Suprapubic skin (tissue), 4 donors: ENCODE results near the gene ASTN2. TPM values are rescaled to one million over a fixed set of nuclear protein-coding genes. Genes with fewer than 3 reads are reported as not detected.

Experiments
- DNase-seq, 2 donors: peaks; one replicate each; pipeline ENCODE4 v3.0.0-alpha.2; 2019; ENCODE audit warnings: low spot score in 2 of 2
- H3K27ac ChIP-seq: fragments of 200-600 bp; sonication (generic); one replicate; pipeline ENCODE4 v1.5.1; 2019
- H3K27me3 ChIP-seq: fragments of 200-600 bp; sonication (generic); one replicate; pipeline ENCODE4 v1.5.1; 2019
- H3K36me3 ChIP-seq: fragments of 200-600 bp; sonication (generic); one replicate; pipeline ENCODE4 v1.5.1; 2019
- H3K4me1 ChIP-seq: fragments of 200-600 bp; sonication (generic); one replicate; pipeline ENCODE4 v1.5.1; 2019
- H3K4me3 ChIP-seq: fragments of 200-600 bp; sonication (generic); one replicate; pipeline ENCODE4 v1.5.1; 2019; ENCODE audit warnings: mild to moderate bottlenecking
- H3K9me3 ChIP-seq: fragments of 200-600 bp; sonication (generic); one replicate; pipeline ENCODE4 v1.5.1; 2019
- CTCF ChIP-seq, 2 donors: fragments of 200-600 bp in 1 of 2; fragments of 450-650 bp in 1 of 2; sonication (generic) in 1 of 2; IDR thresholded peaks; one replicate each; pipeline ENCODE4 v1.5.1; 2016 to 2019; ENCODE audit warnings: antibody characterized with exemption in 2 of 2, mild to moderate bottlenecking in 1 of 2, moderate library complexity in 1 of 2
- EP300 ChIP-seq: sonication (generic); formaldehyde crosslinking; IDR thresholded peaks from one replicate; pipeline ENCODE4 v1.6.1; 2017; ENCODE audit warnings: antibody characterized with exemption
- POLR2A ChIP-seq, 2 donors: fragments of 450-650 bp; IDR thresholded peaks; one replicate each; pipeline ENCODE4 v1.6.1; 2017; ENCODE audit warnings: antibody characterized with exemption in 2 of 2, mild to moderate bottlenecking in 2 of 2, moderate library complexity in 2 of 2
- POLR2AphosphoS5 ChIP-seq, 3 donors: sonication (generic); formaldehyde crosslinking; IDR thresholded peaks; one replicate each; pipeline ENCODE4 v1.6.1; 2017; ENCODE audit warnings: antibody characterized with exemption in 3 of 3
- WGBS: methylation state at CpG from one replicate; pipeline ENCODE4 v1.1.5; 2018; 5-methylcytosine and 5-hydroxymethylcytosine counted together
- total RNA-seq, 4 donors: library from RNA; depleted of rRNA; stranded (reverse); fragments of >200 nt; gene quantifications; one replicate each; pipeline ENCODE4 v1.1.0, GENCODE V29; 2016

The ASTN2 gene
- total RNA-seq, 4 donors from 2014 or later = 2.0 to 6.9 (median 3.8) TPM

GRCh38 chr9:117145081-117145480 lies 269.8 kb downstream of the ASTN2 start:
- Histone ChIP-seq H3K4me1 (no peaks in the 10 kb centered on the region), H3K27ac (no peak overlapping the region), H3K9me3 (no peaks in the 10 kb centered on the region), H3K27me3 (no peaks in the 10 kb centered on the region), H3K4me3 (no peak overlapping the region), H3K36me3 (no peaks in the 10 kb centered on the region)
- no peak for DNase-seq
- no peak for TF ChIP-seq EP300
- no peak for TF ChIP-seq POLR2A (IDR thresholded peaks at IDR 0.05)
- TF ChIP-seq CTCF (IDR thresholded peaks at IDR 0.05) = no peak
- TF ChIP-seq POLR2AphosphoS5 (IDR thresholded peaks at IDR 0.05) = no peak
- WGBS = 82% methylated on average over 4 of the region's 4 CpGs

- no peaks in the 10 kb centered on the region for H3K36me3 ChIP-seq
- DNase-seq = no peak
- H3K27me3 ChIP-seq = no peaks in the 10 kb centered on the region
- WGBS = 36% methylated on average over 5 of the region's 5 CpGs
- H3K4me1 ChIP-seq = no peaks in the 10 kb centered on the region
- no peak overlapping the region for H3K4me3 ChIP-seq
- no peaks in the 10 kb centered on the region for H3K9me3 ChIP-seq
- no peak for TF ChIP-seq EP300
- TF ChIP-seq POLR2A (IDR thresholded peaks at IDR 0.05) = no peak
- H3K27ac ChIP-seq = no peak overlapping the region
Measured at GRCh38 chr9:117138231-117138630, 276.6 kb downstream of the ASTN2 start.

- Histone ChIP-seq H3K27me3 (no peaks in the 10 kb centered on the region), H3K4me3 (no peak overlapping the region), H3K4me1 (no peaks in the 10 kb centered on the region), H3K9me3 (no peaks in the 10 kb centered on the region), H3K36me3 (no peaks in the 10 kb centered on the region), H3K27ac (no peak overlapping the region)
- 56% methylated on average over 4 of the region's 4 CpGs for WGBS
- TF ChIP-seq POLR2AphosphoS5 (IDR thresholded peaks at IDR 0.05) = no peak
- no peak for DNase-seq
Measured at GRCh38 chr9:117136461-117136860, 278.4 kb downstream of the ASTN2 start.

- no peak overlapping the region for H3K27ac ChIP-seq
- no peaks in the 10 kb centered on the region for H3K9me3 ChIP-seq
- TF ChIP-seq CTCF (IDR thresholded peaks at IDR 0.05) (no peak), EP300 (no peak)
- DNase-seq = no peak
- WGBS = 67% methylated on average over 5 of the region's 5 CpGs
- H3K36me3 ChIP-seq = no peaks in the 10 kb centered on the region
- H3K4me1 ChIP-seq = no peaks in the 10 kb centered on the region
- H3K4me3 ChIP-seq = no peak overlapping the region
- H3K27me3 ChIP-seq = no peaks in the 10 kb centered on the region
Measured at GRCh38 chr9:117135501-117136098, 279.3 kb downstream of the ASTN2 start.

- Histone ChIP-seq H3K27ac (no peak overlapping the region), H3K4me1 (no peaks in the 10 kb centered on the region), H3K4me3 (no peak overlapping the region), H3K27me3 (no peaks in the 10 kb centered on the region), H3K9me3 (no peaks in the 10 kb centered on the region), H3K36me3 (no peaks in the 10 kb centered on the region)
- DNase-seq = no peak
- TF ChIP-seq EP300 (no peak), POLR2AphosphoS5 (IDR thresholded peaks at IDR 0.05) (no peak), POLR2A (IDR thresholded peaks at IDR 0.05) (no peak), CTCF (IDR thresholded peaks at IDR 0.05) (no peak)
- 78% methylated on average over 4 of the region's 4 CpGs for WGBS
Measured at GRCh38 chr9:117134826-117135500, 279.9 kb downstream of the ASTN2 start.

- Histone ChIP-seq H3K4me3 (no peak overlapping the region), H3K27me3 (no peaks in the 10 kb centered on the region), H3K9me3 (no peaks in the 10 kb centered on the region), H3K4me1 (no peaks in the 10 kb centered on the region), H3K36me3 (no peaks in the 10 kb centered on the region), H3K27ac (no peak overlapping the region)
- TF ChIP-seq POLR2AphosphoS5 (IDR thresholded peaks at IDR 0.05) (no peak), EP300 (no peak)
- 92% methylated on average over 2 of the region's 2 CpGs for WGBS
- DNase-seq = no peak
Measured at GRCh38 chr9:117126871-117127270, 288.0 kb downstream of the ASTN2 start.
